ENCODE measurements around the gene TMEM131. TPM values are rescaled to one million over a fixed set of nuclear protein-coding genes. Genes with fewer than 3 reads are reported as not detected.

TMEM131 gene
- total and polyA plus RNA-seq, 2 of the 8 experiments (the other 6 are each of a cell fraction or from before 2014, with no cell fraction given) = 9.7 to 22.9 TPM

DNA sequence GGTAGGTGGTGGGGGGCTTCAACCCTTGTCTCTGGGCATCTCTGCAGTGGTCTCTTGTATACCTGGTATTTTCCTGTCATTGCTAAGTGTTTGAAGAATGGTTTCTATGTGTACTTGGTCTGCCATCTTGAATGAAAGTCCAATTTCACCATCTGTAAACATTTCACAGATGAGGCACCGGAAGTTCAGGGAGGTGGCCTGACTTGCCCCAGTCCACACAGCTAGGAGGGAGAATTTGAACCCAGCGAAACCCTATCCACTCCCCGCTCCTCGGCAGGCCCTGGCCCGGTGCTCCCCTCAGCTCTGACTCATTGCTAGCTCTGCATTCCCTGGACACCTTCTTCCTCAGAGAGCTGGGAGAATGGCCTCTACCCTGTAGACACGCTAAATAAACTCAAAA is 251.8 kb downstream of the TMEM131 start (continued):
- TF ChIP-seq, protein P1, sequence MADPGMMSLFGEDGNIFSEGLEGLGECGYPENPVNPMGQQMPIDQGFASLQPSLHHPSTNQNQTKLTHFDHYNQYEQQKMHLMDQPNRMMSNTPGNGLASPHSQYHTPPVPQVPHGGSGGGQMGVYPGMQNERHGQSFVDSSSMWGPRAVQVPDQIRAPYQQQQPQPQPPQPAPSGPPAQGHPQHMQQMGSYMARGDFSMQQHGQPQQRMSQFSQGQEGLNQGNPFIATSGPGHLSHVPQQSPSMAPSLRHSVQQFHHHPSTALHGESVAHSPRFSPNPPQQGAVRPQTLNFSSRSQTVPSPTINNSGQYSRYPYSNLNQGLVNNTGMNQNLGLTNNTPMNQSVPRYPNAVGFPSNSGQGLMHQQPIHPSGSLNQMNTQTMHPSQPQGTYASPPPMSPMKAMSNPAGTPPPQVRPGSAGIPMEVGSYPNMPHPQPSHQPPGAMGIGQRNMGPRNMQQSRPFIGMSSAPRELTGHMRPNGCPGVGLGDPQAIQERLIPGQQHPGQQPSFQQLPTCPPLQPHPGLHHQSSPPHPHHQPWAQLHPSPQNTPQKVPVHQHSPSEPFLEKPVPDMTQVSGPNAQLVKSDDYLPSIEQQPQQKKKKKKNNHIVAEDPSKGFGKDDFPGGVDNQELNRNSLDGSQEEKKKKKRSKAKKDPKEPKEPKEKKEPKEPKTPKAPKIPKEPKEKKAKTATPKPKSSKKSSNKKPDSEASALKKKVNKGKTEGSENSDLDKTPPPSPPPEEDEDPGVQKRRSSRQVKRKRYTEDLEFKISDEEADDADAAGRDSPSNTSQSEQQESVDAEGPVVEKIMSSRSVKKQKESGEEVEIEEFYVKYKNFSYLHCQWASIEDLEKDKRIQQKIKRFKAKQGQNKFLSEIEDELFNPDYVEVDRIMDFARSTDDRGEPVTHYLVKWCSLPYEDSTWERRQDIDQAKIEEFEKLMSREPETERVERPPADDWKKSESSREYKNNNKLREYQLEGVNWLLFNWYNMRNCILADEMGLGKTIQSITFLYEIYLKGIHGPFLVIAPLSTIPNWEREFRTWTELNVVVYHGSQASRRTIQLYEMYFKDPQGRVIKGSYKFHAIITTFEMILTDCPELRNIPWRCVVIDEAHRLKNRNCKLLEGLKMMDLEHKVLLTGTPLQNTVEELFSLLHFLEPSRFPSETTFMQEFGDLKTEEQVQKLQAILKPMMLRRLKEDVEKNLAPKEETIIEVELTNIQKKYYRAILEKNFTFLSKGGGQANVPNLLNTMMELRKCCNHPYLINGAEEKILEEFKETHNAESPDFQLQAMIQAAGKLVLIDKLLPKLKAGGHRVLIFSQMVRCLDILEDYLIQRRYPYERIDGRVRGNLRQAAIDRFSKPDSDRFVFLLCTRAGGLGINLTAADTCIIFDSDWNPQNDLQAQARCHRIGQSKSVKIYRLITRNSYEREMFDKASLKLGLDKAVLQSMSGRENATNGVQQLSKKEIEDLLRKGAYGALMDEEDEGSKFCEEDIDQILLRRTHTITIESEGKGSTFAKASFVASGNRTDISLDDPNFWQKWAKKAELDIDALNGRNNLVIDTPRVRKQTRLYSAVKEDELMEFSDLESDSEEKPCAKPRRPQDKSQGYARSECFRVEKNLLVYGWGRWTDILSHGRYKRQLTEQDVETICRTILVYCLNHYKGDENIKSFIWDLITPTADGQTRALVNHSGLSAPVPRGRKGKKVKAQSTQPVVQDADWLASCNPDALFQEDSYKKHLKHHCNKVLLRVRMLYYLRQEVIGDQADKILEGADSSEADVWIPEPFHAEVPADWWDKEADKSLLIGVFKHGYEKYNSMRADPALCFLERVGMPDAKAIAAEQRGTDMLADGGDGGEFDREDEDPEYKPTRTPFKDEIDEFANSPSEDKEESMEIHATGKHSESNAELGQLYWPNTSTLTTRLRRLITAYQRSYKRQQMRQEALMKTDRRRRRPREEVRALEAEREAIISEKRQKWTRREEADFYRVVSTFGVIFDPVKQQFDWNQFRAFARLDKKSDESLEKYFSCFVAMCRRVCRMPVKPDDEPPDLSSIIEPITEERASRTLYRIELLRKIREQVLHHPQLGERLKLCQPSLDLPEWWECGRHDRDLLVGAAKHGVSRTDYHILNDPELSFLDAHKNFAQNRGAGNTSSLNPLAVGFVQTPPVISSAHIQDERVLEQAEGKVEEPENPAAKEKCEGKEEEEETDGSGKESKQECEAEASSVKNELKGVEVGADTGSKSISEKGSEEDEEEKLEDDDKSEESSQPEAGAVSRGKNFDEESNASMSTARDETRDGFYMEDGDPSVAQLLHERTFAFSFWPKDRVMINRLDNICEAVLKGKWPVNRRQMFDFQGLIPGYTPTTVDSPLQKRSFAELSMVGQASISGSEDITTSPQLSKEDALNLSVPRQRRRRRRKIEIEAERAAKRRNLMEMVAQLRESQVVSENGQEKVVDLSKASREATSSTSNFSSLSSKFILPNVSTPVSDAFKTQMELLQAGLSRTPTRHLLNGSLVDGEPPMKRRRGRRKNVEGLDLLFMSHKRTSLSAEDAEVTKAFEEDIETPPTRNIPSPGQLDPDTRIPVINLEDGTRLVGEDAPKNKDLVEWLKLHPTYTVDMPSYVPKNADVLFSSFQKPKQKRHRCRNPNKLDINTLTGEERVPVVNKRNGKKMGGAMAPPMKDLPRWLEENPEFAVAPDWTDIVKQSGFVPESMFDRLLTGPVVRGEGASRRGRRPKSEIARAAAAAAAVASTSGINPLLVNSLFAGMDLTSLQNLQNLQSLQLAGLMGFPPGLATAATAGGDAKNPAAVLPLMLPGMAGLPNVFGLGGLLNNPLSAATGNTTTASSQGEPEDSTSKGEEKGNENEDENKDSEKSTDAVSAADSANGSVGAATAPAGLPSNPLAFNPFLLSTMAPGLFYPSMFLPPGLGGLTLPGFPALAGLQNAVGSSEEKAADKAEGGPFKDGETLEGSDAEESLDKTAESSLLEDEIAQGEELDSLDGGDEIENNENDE (IDR thresholded peaks at IDR 0.05; ENCODE audit: insufficient replicate concordance, low read length) = no peak
- TF ChIP-seq POU5F1 (IDR thresholded peaks at IDR 0.05; ENCODE audit: low read depth, low read length) = no peak
- TF ChIP-seq MAFK (IDR thresholded peaks at IDR 0.05; ENCODE audit: low read depth, low read length) = no peak
- TF ChIP-seq YY1 (IDR thresholded peaks at IDR 0.05; ENCODE audit: low read depth, low read length) = no peak
- no peak for TF ChIP-seq ASH2L (IDR thresholded peaks at IDR 0.05; ENCODE audit: low read length)
- TF ChIP-seq SP1 (IDR thresholded peaks at IDR 0.05; ENCODE audit: low read depth, low read length) = no peak
- TF ChIP-seq SIN3A (conservative IDR thresholded peaks at IDR 0.05 in 1 of 2, IDR thresholded peaks at IDR 0.05 in 1 of 2; ENCODE audit: low read depth in 1 of 2, low read length in 2 of 2) = no peak
- TF ChIP-seq RFX5 (IDR thresholded peaks at IDR 0.05; ENCODE audit: borderline replicate concordance, low read depth, low read length) = no peak

All from H1 (cell line).